IMR-90 (cell line): ENCODE measurements around the gene CRYGS.
"Not testable (repeated sequence)": the region's sequence is repeated elsewhere in the genome, so short reads cannot be mapped to it uniquely, and the experiment has no call there.

Experiments used
- CTCF ChIP-seq: conservative IDR thresholded peaks from 2 replicates; pipeline ENCODE4 v1.5.1; 2012; ENCODE audit warnings: mild to moderate bottlenecking, low read depth, low read length, improper control_type of control experiment
- ELK1 ChIP-seq: fragments of 150-350 bp; IDR thresholded peaks from 2 replicates; pipeline ENCODE4 v1.6.1; 2016; ENCODE audit warnings: low read depth, mild to moderate bottlenecking, low read length, moderate library complexity, borderline replicate concordance
- MAZ ChIP-seq: IDR thresholded peaks from 2 replicates; pipeline ENCODE4 v1.6.1; 2012; ENCODE audit warnings: low read depth, mild to moderate bottlenecking, low read length, improper control_type of control experiment, moderate library complexity, borderline replicate concordance
- POLR2A ChIP-seq: IDR thresholded peaks from 2 replicates; pipeline ENCODE4 v1.6.1; 2012; ENCODE audit warnings: mild to moderate bottlenecking, low read depth, low read length
- RFX5 ChIP-seq: IDR thresholded peaks from 2 replicates; pipeline ENCODE4 v1.8.0; 2012; ENCODE audit warnings: low read depth, mild to moderate bottlenecking, low read length, moderate library complexity
- SMC3 ChIP-seq: fragments of 150-350 bp; IDR thresholded peaks from 2 replicates; pipeline ENCODE4 v1.6.1; 2016; ENCODE audit warnings: low read depth, mild to moderate bottlenecking, antibody characterized with exemption, low read length, moderate library complexity

GRCh38 chr3:186498022-186498421 lies 46.2 kb downstream of the CRYGS start:
- TF ChIP-seq SMC3, CTCF, ELK1, POLR2A, RFX5, MAZ: not testable (repeated sequence)
